ENCODE measurements around the gene ENO3.

ENO3 gene

GRCh38 chr17:4950075-4950745, 709 bp upstream of the ENO3 start:
- DNase-seq, result peak in 1 of 2 donors; percentile 38

- no peak for DNase-seq
Measured at GRCh38 chr17:4951486-4951885, 567 bp downstream of the ENO3 start.

- no peak for DNase-seq
Measured at GRCh38 chr17:4953451-4953961, 2.6 kb downstream of the ENO3 start.

GRCh38 chr17:4955091-4955490, 4.2 kb downstream of the ENO3 start:
- no peak for DNase-seq

GRCh38 chr17:4956493-4957061, 5.7 kb downstream of the ENO3 start:
- DNase-seq, result peak in 1 of 2 donors; percentile 36

- no peak for DNase-seq
Measured at GRCh38 chr17:4958102-4958501, 7.2 kb downstream of the ENO3 start.

GRCh38 chr17:4959261-4959965, 8.5 kb downstream of the ENO3 start:
- DNase-seq, result no peak

GRCh38 chr17:4960279-4960922, 9.5 kb downstream of the ENO3 start:
- DNase-seq, result no peak

- no peak for DNase-seq
Measured at GRCh38 chr17:4965311-4965986, 14.5 kb downstream of the ENO3 start.

- peak; percentile 99 for DNase-seq
Measured at GRCh38 chr17:4966844-4967538, 16.1 kb downstream of the ENO3 start.

- peak; percentile 97 for DNase-seq
Measured at GRCh38 chr17:4967539-4968485, 16.9 kb downstream of the ENO3 start, which contains the start of gene SPAG7. Gene SPAG7 (minus strand): TSS chr17:4967817. CDS start chr17:4967804, 13 bp downstream.

GRCh38 chr17:4968486-4969046, 17.6 kb downstream of the ENO3 start:
- peak in 1 of 2 donors; percentile 50 for DNase-seq

- peak; percentile 45 to 70 for DNase-seq
Measured at GRCh38 chr17:4969047-4969550, 18.2 kb downstream of the ENO3 start.

GRCh38 chr17:4969551-4970173, 18.7 kb downstream of the ENO3 start:
- no peak for DNase-seq

- no peak for DNase-seq
Measured at GRCh38 chr17:4970273-4970672, 19.4 kb downstream of the ENO3 start.

GRCh38 chr17:4971826-4972225, 20.9 kb downstream of the ENO3 start:
- no peak for DNase-seq

- no peak for DNase-seq
Measured at GRCh38 chr17:4972322-4972721, 21.4 kb downstream of the ENO3 start.

GRCh38 chr17:4972752-4973151, 21.8 kb downstream of the ENO3 start:
- DNase-seq, result no peak

- DNase-seq, result peak; percentile 47 to 64
Measured at GRCh38 chr17:4973256-4974114, 22.6 kb downstream of the ENO3 start.
